Liver (tissue), 9 donors: ENCODE results near the gene KLF13. TPM values are rescaled to one million over a fixed set of nuclear protein-coding genes. Genes with fewer than 3 reads are reported as not detected.

Experiments
- DNase-seq: peaks from one replicate; pipeline ENCODE4 v3.0.0-alpha.2; 2017; ENCODE audit warnings: low spot score
- H3K27ac ChIP-seq, 2 donors: one replicate each; pipeline ENCODE4 v1.7.0; 2013; ENCODE audit warnings: inconsistent platforms in 2 of 2, low read length in 2 of 2, control low read depth in 1 of 2, low read depth in 1 of 2, mild to moderate bottlenecking in 1 of 2
- H3K27me3 ChIP-seq, 4 donors: one replicate each; pipeline versions ENCODE4 v1.6.1 to v1.7.0; 2013; ENCODE audit warnings: low read length in 3 of 4, inconsistent platforms in 1 of 4, mild to moderate bottlenecking in 1 of 4, moderate library complexity in 1 of 4; ENCODE audit not compliant: control insufficient read depth in 4 of 4, insufficient read depth in 4 of 4
- H3K36me3 ChIP-seq, 4 donors: one replicate each; pipeline versions ENCODE4 v1.6.1 to v1.7.0; 2013; ENCODE audit warnings: low read length in 3 of 4, mild to moderate bottlenecking in 3 of 4, low read depth in 1 of 4, moderate library complexity in 1 of 4; ENCODE audit not compliant: control insufficient read depth in 4 of 4, insufficient read depth in 3 of 4
- H3K4me1 ChIP-seq, 4 donors: one replicate each; pipeline versions ENCODE4 v1.6.1 to v1.7.0; 2013; ENCODE audit warnings: low read length in 3 of 4, mild to moderate bottlenecking in 3 of 4, moderate library complexity in 1 of 4; ENCODE audit not compliant: control insufficient read depth in 4 of 4, insufficient read depth in 4 of 4
- H3K4me3 ChIP-seq, 3 donors: one replicate each; pipeline versions ENCODE4 v1.6.1 to v1.7.0; 2013; ENCODE audit warnings: low read length in 3 of 3, control low read depth in 1 of 3, low read depth in 1 of 3, mild to moderate bottlenecking in 1 of 3
- H3K9ac ChIP-seq, 2 donors: one replicate each; pipeline ENCODE4 v1.7.0; 2013; ENCODE audit warnings: low read length in 2 of 2, mild to moderate bottlenecking in 2 of 2, moderate library complexity in 2 of 2, control low read depth in 1 of 2, low read depth in 1 of 2
- H3K9me3 ChIP-seq, 4 donors: one replicate each; pipeline versions ENCODE4 v1.6.1 to v1.7.0; 2013; ENCODE audit warnings: low read length in 3 of 4; ENCODE audit not compliant: control insufficient read depth in 4 of 4
- ATF3 ChIP-seq: IDR thresholded peaks from 2 replicates; pipeline ENCODE4 v1.6.1; 2016; ENCODE audit warnings: antibody characterized with exemption
- CTCF ChIP-seq: fragments of 150-350 bp; IDR thresholded peaks from 2 replicates; pipeline ENCODE4 v1.5.1; 2017; ENCODE audit warnings: improper control_type of control experiment, low read depth, low read length; ENCODE audit not compliant: missing input control
- EGR1 ChIP-seq, 2 donors: IDR thresholded peaks; 2 replicates each; pipeline ENCODE4 v1.6.1; 2016 to 2018; ENCODE audit warnings: antibody characterized with exemption in 2 of 2, low read depth in 2 of 2
- FOXA1 ChIP-seq: IDR thresholded peaks from 2 replicates; pipeline ENCODE4 v1.6.1; 2016; ENCODE audit warnings: antibody characterized with exemption
- FOXA2 ChIP-seq: IDR thresholded peaks from 2 replicates; pipeline ENCODE4 v1.6.1; 2016; ENCODE audit warnings: antibody characterized with exemption
- GABPA ChIP-seq, 2 donors: IDR thresholded peaks in 1 of 2; conservative IDR thresholded peaks in 1 of 2; 2 replicates each; pipeline ENCODE4 v1.6.1; 2016; ENCODE audit warnings: antibody characterized with exemption in 2 of 2, mild to moderate bottlenecking in 1 of 2, moderate library complexity in 1 of 2
- HNF4A ChIP-seq, 2 donors: conservative IDR thresholded peaks; 2 replicates each; pipeline ENCODE4 v1.6.1; 2016; ENCODE audit warnings: antibody characterized with exemption in 2 of 2, mild to moderate bottlenecking in 2 of 2
- HNF4G ChIP-seq: IDR thresholded peaks from 2 replicates; pipeline ENCODE4 v1.6.1; 2016; ENCODE audit warnings: antibody characterized with exemption
- JUND ChIP-seq, 2 donors: IDR thresholded peaks; 2 replicates each; pipeline ENCODE4 v1.6.1; 2016; ENCODE audit warnings: antibody characterized with exemption in 2 of 2
- MAX ChIP-seq: IDR thresholded peaks from 2 replicates; pipeline ENCODE4 v1.6.1; 2016; ENCODE audit warnings: antibody characterized with exemption
- NR2F2 ChIP-seq: IDR thresholded peaks from 2 replicates; pipeline ENCODE4 v1.6.1; 2016; ENCODE audit warnings: antibody characterized with exemption
- RAD21 ChIP-seq, 2 donors: IDR thresholded peaks; 2 replicates each; pipeline ENCODE4 v1.6.1; 2016; ENCODE audit warnings: antibody characterized with exemption in 2 of 2, mild to moderate bottlenecking in 2 of 2
- REST ChIP-seq: IDR thresholded peaks from 2 replicates; pipeline ENCODE4 v1.6.1; 2016; ENCODE audit warnings: antibody characterized with exemption, mild to moderate bottlenecking
- RXRA ChIP-seq, 2 donors: IDR thresholded peaks; 2 replicates each; pipeline ENCODE4 v1.6.1; 2017 to 2018; ENCODE audit warnings: antibody characterized with exemption in 2 of 2, mild to moderate bottlenecking in 1 of 2
- SP1 ChIP-seq: IDR thresholded peaks from 2 replicates; pipeline ENCODE4 v1.6.1; 2018; ENCODE audit warnings: antibody characterized with exemption, mild to moderate bottlenecking
- TAF1 ChIP-seq: conservative IDR thresholded peaks from 2 replicates; pipeline ENCODE4 v1.6.1; 2016; ENCODE audit warnings: antibody characterized with exemption, mild to moderate bottlenecking
- YY1 ChIP-seq: IDR thresholded peaks from 2 replicates; pipeline ENCODE4 v1.6.1; 2016; ENCODE audit warnings: antibody characterized with exemption, mild to moderate bottlenecking
- ZBTB33 ChIP-seq: IDR thresholded peaks from 2 replicates; pipeline ENCODE4 v1.6.1; 2016; ENCODE audit warnings: antibody characterized with exemption
- WGBS: extraction: QIAGEN DNeasy Blood & Tissue Kit; methylation state at CpG from one replicate; pipeline ENCODE4 v1.1.7; 2013; 5-methylcytosine and 5-hydroxymethylcytosine counted together
- polyA plus RNA-seq, 2 donors: library from polyadenylated mRNA; stranded (reverse) in 1 of 2; unstranded in 1 of 2; fragments of 200-250 nt in 1 of 2; fragments of >200 nt in 1 of 2; fragmentation: Nextera tagmentation in 1 of 2; extraction: Ambion mirVana in 1 of 2; gene quantifications; one replicate each; pipeline versions ENCODE4 v1.2.1 to v1.2.3, GENCODE V29; 2013 to 2015
- total RNA-seq, 2 donors: library from RNA; depleted of rRNA; stranded (reverse); fragments of >200 nt; gene quantifications; one replicate each; pipeline ENCODE4 v1.2.3, GENCODE V29; 2014
- donor health status: healthy.
- donor health status: healthy.
- donor health status: healthy.
- donor health status: healthy.
- donor health status: healthy.

Gene KLF13
- total and polyA plus RNA-seq, 4 donors = 17.4 to 77.1 (median 57.5) TPM

- DNase-seq = no peak
- TF ChIP-seq CTCF (no peak), HNF4G (no peak), HNF4A (conservative IDR thresholded peaks at IDR 0.05) (no peak), ATF3 (no peak), FOXA1 (no peak), ZBTB33 (no peak), NR2F2 (no peak), MAX (no peak), RXRA (IDR thresholded peaks at IDR 0.05) (no peak), FOXA2 (no peak), JUND (IDR thresholded peaks at IDR 0.05) (no peak), GABPA (IDR thresholded peaks at IDR 0.05 in 1 of 2, conservative IDR thresholded peaks at IDR 0.05 in 1 of 2) (no peak), YY1 (no peak), REST (no peak), EGR1 (IDR thresholded peaks at IDR 0.05; ENCODE audit: low read depth in 2 of 2) (no peak), TAF1 (no peak), RAD21 (IDR thresholded peaks at IDR 0.05) (no peak), SP1 (no peak)
- H3K9me3 ChIP-seq = no peaks in the 10 kb centered on the region
- H3K36me3 ChIP-seq = peaks cover 4 to 10% (median 8%) of the 10 kb centered on the region in 4 donors
- no peak overlapping the region for H3K27ac ChIP-seq
- H3K4me3 ChIP-seq = no peak overlapping the region
- H3K9ac ChIP-seq = no peak overlapping the region
- WGBS = 96% methylated on average over 8 of the region's 8 CpGs
- H3K27me3 ChIP-seq = no peaks in the 10 kb centered on the region
- H3K4me1 ChIP-seq = peaks cover 0 to 20% (median 10%) of the 10 kb centered on the region in 4 donors
These were observed 49.1 kb downstream of the KLF13 start for GRCh38 chr15:31375772-31376171.
